GM21447 (cell line): ENCODE results near the gene C1orf21.

ENCODE experiments used
- ATAC-seq: cut with Tn5 transposase; IDR thresholded peaks from one replicate; pipeline ENCODE4 v1.9.1; 2021; ENCODE audit not compliant: unreplicated experiment

Gene C1orf21

DNA sequence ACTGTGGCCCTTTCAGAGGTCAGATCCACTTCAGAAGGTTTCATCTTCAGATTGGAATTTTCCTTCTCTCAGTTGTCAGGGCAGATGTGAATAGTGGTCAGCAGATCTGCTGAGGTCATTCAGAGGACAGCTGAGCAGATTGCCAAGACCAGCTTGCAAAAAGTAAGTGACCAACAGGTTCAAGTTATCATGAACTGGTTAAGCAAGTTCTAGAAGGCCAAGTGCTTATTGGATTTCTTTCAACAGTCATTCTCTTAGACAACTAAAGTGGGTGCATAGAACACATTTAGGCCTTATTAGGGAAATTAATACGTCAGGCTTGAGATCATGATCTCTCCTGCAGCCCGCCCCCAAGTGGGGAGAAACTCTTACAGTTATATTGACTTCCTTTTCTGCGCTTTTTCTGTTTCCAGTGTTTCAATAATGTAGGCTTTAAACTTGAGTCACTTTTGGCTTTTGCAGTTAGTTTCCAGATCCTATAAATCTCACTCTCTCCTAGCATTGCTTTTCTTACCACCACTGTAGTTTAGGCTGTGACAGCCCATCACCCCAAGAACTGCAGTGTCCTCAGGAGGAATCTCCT is 96.4 kb downstream of the C1orf21 start:
- no peak for ATAC-seq

DNA sequence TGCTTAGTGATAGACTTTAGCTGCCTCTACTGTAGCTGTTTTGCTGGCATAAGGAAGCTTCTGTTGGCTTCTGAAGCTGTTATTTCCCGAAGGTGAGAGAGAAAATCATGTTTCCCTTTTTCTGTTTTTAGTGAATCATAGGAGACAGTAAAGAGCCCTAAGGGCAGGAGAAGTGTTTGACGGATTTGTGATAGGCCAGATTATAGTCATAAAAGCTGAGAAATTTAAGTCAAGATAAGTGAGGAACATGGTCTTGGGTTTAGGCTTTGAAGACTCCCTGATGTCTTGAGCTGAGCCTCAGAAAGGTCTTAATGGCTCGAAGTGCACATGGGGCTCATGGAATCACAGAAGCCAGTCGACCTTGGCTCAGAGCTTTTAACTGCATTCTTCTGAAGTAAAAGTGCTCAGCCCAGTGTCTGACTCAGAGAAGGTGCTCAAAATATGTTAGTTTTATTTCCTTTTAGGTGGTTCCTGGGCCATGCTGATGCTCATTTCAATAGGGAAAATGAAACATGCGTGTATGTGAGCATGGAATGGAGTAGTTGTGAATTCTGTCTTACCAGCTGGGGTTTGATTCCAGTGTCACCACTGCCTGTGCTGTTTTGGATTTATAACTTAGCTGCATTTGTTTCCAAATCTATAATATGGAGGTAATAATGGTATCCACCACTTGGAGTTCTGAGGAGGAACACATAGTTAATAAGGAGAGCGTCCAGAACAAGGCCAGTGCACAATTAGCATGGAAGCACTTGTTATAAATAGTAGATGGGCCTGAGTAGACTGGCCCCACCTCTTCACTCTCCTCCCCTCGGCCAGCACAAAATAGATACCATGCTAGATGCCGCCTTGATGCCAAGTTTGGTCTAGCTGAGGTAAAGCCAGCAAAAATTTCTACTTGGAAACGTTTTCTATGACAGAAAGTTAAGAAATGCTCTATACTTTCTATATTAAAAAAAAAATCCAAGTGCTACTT is 99.2 kb downstream of the C1orf21 start:
- ATAC-seq = no peak

DNA sequence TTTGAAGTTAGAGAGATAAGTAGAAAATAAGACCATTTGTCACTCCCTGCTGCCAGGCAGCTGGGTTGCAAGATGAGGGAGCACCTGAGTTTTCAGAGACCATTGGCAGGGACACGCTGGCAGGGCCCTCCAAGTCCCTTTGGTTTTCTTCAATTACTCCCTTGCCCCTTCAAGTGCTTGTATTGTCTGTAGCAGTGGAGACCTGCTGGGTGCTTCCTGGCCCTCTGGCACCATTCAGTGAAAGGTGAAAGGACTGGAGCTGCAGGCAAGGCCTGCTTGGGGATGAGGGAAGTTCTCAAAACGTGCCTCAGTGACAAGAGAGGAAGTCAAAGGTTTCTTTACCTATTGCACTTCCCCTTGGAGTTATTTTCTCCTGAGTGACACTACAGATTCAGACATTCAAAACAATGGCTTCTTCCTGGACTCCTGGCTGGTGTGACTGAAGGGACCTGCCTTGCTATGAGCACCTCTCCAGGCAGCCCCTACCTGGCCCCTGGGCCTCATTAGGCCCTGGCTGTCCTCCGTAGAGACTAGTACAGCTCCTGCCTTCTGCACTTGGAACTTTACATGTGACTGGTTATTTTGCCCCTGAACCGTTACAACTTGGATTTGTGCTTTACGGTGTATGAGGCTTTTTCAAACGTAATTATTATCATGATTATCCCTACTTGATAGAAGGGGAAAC is 100.1 kb downstream of the C1orf21 start:
- no peak for ATAC-seq

DNA sequence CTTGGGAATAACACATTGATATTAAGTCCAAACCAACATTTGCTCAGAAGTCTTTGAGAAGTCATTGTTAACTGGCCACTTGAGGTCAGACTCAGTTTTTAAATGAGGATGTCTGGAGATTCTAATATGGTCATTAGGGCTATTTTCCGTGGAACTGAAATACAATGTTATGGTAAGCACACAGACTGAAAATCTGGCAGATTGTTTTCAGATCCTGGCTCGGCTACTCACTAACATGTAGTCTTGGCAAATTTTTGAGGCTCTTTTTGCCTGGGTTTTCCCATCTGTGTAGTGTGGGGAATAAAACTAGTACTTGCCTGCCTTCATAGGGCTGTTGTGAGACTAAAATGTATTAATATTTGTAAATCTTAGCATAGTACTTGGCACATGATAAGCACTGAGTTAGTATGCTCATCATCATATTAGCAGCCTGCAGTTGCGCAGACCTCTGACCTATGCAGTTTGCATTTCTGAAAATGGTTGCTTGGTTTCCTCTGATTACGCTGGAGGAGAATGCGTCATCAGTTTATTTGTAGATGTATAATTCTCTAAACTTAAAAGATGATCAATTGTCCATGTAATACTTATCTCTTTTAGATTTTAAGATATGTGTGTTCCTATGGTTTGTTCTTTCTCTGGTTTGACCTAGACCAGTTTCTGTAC is 100.8 kb downstream of the C1orf21 start:
- no peak for ATAC-seq

DNA sequence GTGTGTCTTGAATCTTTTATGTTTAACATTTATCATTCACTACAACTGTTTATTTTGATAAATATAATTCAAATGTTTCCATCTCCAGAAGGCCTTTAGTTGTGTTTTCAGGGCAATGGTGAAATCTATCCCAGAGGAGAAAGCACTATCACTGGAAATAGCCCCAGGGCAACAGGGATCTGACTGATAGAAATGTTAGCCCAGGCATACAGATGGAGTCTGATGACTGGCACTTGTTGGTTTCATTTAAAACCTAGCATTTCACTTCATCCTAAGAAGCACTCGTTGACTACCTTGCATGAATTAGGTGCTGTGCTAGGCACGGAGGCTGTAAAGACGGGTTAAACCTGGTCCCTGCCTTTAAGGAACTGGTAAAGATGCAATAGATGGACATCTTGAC is 103.1 kb downstream of the C1orf21 start:
- ATAC-seq = no peak

DNA sequence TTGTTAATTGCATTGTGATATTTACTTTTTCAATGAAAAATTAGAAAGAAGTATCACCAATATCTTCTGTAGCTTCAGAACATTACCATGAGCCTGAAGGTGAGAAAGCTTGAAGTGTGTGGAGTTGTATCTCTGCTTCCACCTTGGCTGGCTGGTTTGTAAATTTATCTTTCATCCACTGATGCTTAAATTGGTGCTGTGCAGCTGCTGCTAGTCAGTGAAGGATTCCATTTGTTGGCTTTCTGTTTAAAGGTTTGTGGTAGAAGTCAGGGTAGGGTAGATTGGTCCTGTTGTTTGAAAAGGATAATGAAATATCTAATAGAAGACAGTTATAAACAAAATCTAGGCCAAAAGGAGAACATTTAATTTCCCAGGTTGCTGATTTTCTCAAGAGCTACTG is 105.7 kb downstream of the C1orf21 start:
- no peak for ATAC-seq

DNA sequence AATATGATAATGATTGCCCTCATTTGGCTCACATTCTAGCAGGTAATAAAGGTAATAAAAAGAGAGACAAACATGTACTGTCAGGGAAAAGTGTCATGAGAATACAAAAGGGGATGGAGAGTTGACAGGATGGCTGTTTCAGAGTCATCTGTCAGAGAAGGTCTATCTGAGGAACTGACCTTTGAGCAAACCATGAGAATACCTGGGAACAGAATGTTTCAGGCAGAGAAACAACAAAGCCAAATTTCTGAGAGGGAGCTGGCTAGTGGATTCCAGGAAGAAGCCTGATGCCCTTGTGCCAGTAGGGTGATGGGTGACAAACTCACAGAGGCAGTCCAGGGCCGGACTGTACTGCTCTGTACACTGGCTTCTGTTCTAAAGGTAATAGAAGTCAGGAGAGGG is 107.2 kb downstream of the C1orf21 start:
- no peak for ATAC-seq

DNA sequence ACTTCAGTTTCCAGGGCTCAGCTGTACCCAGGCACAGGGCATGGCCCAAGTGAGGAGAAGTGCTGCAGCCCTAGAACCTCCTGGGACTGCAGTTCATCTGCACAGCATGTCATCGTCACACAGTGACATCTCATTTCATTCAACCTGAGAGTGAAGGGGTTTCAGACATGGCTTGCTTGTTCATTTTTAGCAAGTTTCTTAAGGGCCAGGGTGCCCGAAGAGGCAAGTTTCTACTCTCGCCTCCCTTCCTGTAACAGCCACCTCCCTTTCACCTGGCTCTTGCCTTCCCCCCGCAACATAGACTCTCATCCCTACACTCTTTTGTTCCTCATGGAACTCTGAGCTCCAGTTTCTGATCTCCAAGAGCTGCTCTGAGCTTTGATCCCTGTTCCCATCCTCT is 108.1 kb downstream of the C1orf21 start:
- peak; percentile 78 for ATAC-seq

DNA sequence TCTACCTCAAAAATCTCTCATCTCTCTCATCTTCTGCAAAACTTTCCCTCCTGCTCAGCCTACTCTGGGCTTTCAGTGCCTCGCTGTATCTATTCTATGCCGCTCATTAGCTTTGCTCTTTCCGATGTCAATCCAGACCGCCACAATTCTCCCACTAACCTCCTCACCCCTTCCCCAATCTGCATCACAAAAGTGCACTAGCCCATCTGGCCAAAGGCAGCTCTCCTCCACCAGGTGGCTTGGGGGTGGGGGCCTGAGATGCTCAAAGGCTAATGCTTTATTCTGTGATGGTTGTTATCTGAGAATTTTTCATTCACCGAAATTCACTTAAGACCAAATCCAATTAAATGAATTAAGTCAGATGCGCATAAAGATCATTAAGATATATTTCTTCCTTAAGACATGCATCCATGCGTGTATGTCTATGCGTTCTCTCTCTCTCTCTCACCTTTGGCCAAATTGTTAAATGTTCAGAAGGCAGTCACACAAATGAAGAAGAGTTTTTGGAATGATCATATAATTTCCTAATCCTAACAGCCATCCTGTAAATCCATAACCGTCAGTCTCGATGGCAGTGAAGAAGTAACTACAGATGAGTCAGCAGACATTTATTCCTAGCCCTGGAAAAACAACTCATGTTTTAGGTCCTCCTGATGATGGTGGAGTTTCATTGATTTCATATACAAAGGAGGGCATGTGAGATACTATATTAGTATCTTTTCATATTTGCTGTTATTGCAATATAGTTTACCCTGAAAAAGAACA is 111.3 kb downstream of the C1orf21 start:
- no peak for ATAC-seq

DNA sequence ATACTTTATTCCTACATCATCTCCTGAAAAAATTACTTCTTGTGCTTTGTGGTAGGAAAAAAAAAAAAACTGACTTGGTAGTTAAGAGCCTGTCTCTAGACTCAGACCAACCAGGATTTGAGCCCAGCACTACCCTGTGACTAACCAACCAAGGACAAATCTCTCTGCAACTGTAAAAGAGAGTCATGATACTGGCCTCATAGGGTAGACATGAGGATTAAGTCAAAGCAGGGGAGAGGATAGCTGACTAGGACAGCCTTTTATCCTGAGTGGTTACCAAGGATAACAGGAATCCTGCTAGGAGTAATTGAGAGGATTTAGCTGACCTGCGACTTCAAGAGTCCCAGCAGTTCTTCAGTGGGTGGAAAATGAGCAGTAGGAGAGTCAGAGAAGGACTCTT is 112.8 kb downstream of the C1orf21 start:
- no peak for ATAC-seq

DNA sequence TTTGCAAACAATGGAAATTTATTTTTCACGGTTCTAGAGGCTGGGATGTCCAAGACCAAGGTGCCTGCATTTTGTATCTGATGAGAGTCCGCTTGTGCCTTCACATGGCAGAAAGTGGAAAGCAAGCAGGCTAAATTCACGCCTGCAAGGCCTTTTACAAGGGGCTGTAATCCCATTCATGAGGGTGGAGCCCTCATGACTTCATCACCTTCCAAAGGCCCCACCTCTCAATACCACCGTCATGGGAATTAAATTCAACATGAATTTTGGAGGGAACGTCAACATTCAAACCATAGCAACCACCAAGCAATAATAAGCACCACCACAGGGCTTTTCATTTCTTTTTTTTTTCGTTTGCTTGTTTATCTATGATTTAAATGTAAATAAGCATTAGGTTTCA is 115.3 kb downstream of the C1orf21 start:
- ATAC-seq = no peak

DNA sequence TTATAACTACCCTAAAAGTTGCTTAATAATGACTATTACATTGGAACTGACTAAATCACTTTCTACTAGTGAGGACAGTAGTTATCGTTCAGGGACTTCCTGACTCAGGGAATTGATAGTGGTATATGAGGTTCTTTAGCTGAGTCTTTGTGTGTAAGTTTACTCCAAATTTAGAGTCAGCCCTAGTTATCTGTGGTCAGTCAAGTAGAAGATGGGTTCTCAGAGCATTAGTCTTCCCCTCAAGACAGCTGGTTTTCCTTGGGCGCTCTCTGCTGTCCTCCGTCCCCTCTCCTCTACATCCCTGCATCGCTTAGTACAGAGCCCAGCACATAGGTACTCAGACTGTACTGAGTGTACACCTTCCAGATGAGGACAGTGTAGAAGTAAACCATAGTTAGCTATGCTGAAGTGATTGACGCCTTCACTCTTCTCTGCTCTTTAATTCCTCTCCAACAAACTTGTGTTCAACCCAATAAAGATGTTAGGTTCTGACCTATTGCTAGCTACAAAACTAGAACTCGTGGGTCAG is 116.5 kb downstream of the C1orf21 start:
- ATAC-seq = no peak

DNA sequence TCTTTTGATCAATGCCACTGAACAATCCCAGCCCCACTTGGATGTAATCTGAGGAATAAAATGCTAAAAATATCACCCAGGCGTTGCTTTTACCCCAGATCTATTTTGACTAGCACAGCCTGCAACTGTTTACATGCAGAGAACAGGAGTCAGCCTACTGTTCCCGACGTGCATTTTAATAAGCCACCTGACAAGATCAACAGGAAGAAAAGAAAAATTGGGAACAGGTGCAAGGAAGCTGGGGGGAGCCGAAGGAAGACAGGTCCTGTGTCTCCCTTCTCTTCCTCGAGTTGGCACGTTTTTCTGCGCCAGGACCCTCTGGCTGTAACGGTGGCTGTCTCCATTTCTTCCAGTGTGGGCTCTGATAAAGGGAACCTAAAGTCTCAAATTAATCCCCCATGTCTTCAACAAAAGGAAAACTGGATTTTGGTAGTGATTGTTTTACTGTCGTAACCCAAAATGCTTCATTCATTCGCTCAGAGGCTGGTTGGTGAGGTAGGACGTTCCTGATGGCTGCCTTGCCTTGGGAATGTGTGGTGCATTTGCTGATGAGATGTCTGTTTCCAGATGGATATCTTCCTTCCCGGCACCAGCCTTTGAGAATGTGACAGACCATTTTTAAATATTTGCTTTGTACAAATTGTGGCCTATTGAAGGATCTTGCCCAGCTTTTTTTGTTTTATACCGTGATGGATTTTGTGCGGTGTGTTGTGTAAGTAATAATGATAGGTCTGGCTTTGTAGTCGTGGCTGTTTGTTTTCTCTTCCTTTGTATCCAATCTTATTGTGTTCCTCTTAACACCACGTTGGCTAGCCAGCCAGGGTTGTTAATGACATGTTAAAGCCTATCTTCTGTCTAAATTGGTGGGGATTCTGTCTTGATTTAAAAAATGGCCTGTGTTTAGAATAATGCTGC is 117.5 kb downstream of the C1orf21 start:
- no peak for ATAC-seq

DNA sequence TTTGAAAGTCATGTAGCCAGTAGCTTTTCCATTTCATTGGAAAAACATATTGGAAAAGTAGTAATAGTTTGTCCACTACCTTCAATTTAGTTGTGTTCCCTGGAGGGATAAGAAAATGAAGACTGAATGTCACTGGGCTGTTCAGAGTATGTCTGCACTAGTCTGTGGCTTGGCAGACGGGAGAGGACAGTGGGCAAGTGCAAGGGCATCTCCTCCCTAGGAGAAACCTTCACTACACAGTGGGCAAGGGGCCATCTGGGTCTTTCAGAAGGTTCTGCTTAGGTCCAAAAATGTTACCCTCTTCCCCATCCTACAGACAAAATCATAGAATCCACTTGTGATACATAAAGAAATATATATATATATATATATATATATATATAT is 118.1 kb downstream of the C1orf21 start:
- ATAC-seq = no peak

DNA sequence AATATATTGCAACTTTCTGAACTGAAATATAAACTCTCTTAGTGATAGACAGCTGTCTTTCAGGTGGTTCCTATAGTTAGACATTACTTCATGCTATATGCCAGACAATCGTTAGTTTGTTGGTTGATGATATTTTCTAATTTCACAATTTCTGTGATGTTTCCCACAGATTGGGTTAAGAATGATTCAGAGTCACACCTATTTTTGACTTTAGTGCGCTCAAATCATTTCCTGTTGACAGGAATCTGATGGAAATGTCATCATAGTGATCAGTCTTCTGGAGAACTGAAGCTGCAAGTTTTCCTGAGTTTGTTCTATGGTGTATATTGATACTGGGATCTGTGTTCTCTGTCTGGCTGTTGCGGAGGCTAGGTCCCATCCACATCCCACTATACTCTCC is 119.7 kb downstream of the C1orf21 start:
- no peak for ATAC-seq

DNA sequence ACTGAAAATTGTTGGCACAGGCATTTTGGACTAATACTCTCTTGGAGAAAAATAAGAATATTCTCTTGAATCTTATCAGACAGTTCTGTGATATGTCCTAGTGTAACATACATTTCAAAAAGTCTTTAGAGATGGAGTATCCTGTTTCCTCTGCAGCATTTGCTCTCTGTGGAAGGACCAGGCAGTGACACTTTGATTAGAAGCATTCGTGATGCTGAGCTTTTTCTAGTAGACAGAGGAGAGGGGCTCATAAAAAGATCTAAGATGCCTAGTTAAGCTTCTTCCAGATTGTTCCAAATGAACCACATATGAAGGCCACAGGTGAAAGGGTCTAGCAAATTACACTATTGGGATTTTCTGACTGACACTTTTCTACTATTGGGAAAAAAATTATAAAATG is 120.3 kb downstream of the C1orf21 start:
- no peak for ATAC-seq

DNA sequence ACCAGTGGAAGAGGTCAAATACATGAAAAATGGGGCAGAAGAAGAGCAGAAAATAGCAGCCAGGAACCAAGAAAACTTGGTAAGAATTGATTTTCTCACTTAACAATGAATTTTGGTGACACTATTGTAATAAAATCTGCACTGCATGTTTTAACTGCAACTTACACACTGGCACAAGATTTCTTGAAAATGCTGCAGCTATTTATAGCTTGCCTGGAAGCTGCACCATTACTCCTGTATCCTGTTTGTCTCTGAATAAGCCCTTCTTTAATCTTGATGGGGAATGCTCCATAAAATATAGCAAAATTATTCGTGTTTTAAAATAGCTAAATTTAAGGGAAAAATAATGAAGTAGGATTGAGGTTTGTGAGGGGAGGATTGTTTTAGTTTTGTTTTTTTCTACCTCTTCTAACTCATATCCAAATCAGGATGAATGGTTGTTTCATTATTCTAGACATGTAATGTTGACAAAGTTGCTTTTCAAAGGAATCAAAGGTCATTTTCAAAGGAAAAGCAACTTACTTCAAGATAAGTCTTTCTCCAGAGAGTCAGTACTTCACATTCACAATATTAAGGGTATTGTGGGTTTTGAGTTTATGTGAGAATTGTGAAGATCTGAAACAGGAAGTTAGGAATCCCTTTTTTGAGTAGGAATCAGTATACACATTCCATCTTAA is 120.9 kb downstream of the C1orf21 start:
- ATAC-seq = no peak

DNA sequence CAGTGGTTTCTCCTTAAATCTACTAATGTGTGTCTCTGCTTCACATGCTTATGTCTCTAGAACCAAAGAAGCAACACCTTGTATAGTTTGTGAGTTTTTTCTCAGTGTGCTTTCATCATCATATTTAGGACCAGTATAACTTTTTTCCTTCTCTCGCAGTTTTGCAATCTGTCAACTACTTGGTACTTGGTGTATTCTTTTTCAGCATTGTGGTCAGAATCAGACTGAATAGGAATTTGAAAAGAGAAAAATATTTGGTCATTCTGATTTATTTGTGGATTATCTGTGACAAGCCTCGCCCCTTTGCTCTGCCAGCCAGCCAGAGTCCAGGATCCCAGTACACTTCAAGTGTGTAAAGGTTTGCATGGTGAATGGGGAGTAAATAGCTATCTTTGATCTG is 122.3 kb downstream of the C1orf21 start:
- no peak for ATAC-seq

DNA sequence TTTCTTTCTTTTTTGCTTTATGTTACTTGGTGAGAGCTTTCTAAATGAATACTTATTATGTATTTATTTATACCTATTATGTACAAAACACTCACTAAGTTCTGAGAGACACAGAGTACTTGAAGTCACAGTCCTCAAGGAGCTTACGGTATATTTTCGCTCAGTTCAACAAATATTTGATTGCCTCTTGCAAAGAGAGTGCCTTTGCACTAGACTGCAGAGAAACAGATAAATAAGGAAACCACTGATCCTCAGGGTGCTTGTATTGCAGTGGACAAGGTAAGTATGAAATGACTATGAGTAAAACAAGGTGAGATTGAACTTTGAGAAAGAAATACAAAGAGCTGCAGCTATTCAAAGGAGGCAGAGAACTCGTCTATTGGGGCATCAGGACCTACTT is 123.3 kb downstream of the C1orf21 start:
- ATAC-seq = no peak
